Left lung (tissue), 10 donors: ENCODE results near the gene CLVS2. TPM values are rescaled to one million over a fixed set of nuclear protein-coding genes. Genes with fewer than 3 reads are reported as not detected.

Source experiments
- ATAC-seq: fragments of 200-7000 bp; cut with Tn5 transposase; one replicate; pipeline ENCODE4 v1.9.1; 2020; ENCODE audit warnings: moderate library complexity
- DNase-seq, 4 donors: peaks; one replicate each; pipeline ENCODE4 v3.0.0-alpha.2; 2013 to 2020
- H3K27ac ChIP-seq, 2 donors: fragments of 200-600 bp; sonication (generic) in 1 of 2; one replicate each; pipeline versions ENCODE4 v1.5.0 to v1.8.0; 2020 to 2021
- H3K27me3 ChIP-seq, 2 donors: fragments of 200-600 bp; sonication (generic) in 1 of 2; one replicate each; pipeline versions ENCODE4 v1.5.0 to v1.8.0; 2020 to 2021
- H3K36me3 ChIP-seq, 2 donors: fragments of 200-600 bp; sonication (generic) in 1 of 2; one replicate each; pipeline versions ENCODE4 v1.5.0 to v1.8.0; 2020 to 2021
- H3K4me1 ChIP-seq, 2 donors: fragments of 200-600 bp; one replicate each; pipeline ENCODE4 v1.8.0; 2021
- H3K4me3 ChIP-seq, 2 donors: fragments of 200-600 bp; sonication (generic) in 1 of 2; one replicate each; pipeline versions ENCODE4 v1.5.0 to v1.8.0; 2020 to 2021; ENCODE audit warnings: mild to moderate bottlenecking in 1 of 2
- H3K9me3 ChIP-seq, 2 donors: fragments of 200-600 bp; sonication (generic) in 1 of 2; one replicate each; pipeline versions ENCODE4 v1.5.0 to v1.8.0; 2020 to 2021
- intact Hi-C, 2 donors: fragments of 100-400 bp; cut with DNase I; formaldehyde crosslinking; loops; one replicate each; pipeline versions ENCODE4 v1.11.2 to v1.14.2; 2022
- polyA plus RNA-seq, 6 donors: library from polyadenylated mRNA; unstranded; fragments of 120-200 nt; gene quantifications; one replicate each; pipeline ENCODE4 v1.2.1, GENCODE V29; 2013; ENCODE audit not compliant: insufficient read length in 6 of 6
- total RNA-seq, 2 donors: library from RNA; stranded (reverse); fragmentation: NEBNext Ultra II Directional; extraction: Animal tissue kit (Norgen Biotek cat#: 25700); gene quantifications; one replicate each; pipeline ENCODE4 v1.2.1, GENCODE V29; 2021
- TF ChIP-seq, protein P1 (sequence below), 2 donors: fragments of 200-600 bp; sonication (generic) in 1 of 2; IDR thresholded peaks; one replicate each; pipeline versions ENCODE4 v1.5.0 to v1.8.0; 2021; ENCODE audit warnings: antibody characterized with exemption in 2 of 2
- donor health status: DM: no; HTN: yes; CAD: no.
- donor health status: DM: no; HTN: no; CAD: no.

Gene CLVS2
- total and polyA plus RNA-seq, 8 donors: 0.16 to 0.78 (median 0.24) TPM; not detected in 2

GRCh38 chr6:123036648-123037047, 40.6 kb downstream of the CLVS2 start:
- ATAC-seq (no peak), DNase-seq (no peak)
- no peaks in the 10 kb centered on the region for H3K36me3 ChIP-seq
- intact Hi-C loops: no loop called here
- H3K4me1 ChIP-seq: no peaks in the 10 kb centered on the region
- H3K27ac ChIP-seq: no peak overlapping the region
- TF ChIP-seq, protein P1, sequence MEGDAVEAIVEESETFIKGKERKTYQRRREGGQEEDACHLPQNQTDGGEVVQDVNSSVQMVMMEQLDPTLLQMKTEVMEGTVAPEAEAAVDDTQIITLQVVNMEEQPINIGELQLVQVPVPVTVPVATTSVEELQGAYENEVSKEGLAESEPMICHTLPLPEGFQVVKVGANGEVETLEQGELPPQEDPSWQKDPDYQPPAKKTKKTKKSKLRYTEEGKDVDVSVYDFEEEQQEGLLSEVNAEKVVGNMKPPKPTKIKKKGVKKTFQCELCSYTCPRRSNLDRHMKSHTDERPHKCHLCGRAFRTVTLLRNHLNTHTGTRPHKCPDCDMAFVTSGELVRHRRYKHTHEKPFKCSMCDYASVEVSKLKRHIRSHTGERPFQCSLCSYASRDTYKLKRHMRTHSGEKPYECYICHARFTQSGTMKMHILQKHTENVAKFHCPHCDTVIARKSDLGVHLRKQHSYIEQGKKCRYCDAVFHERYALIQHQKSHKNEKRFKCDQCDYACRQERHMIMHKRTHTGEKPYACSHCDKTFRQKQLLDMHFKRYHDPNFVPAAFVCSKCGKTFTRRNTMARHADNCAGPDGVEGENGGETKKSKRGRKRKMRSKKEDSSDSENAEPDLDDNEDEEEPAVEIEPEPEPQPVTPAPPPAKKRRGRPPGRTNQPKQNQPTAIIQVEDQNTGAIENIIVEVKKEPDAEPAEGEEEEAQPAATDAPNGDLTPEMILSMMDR (IDR thresholded peaks at IDR 0.05): no peak
- no peaks in the 10 kb centered on the region for H3K27me3 ChIP-seq
- H3K9me3 ChIP-seq: no peaks in the 10 kb centered on the region
- H3K4me3 ChIP-seq: no peak overlapping the region

- no peaks in the 10 kb centered on the region for H3K36me3 ChIP-seq
- intact Hi-C loops: no loop called here
- no peak for DNase-seq
These were observed 43.4 kb downstream of the CLVS2 start for GRCh38 chr6:123039431-123039830.

GRCh38 chr6:123042401-123042800, 46.4 kb downstream of the CLVS2 start:
- Histone ChIP-seq H3K9me3 (no peaks in the 10 kb centered on the region), H3K36me3 (no peaks in the 10 kb centered on the region), H3K4me1 (no peaks in the 10 kb centered on the region), H3K4me3 (no peak overlapping the region), H3K27ac (no peak overlapping the region), H3K27me3 (no peaks in the 10 kb centered on the region)
- intact Hi-C loops: no loop called here
- ATAC-seq (no peak), DNase-seq (no peak)
- TF ChIP-seq, protein P1 (IDR thresholded peaks at IDR 0.05): no peak

More at GRCh38 chr6:123039431-123039830, 43.4 kb downstream of the CLVS2 start:
- H3K27ac ChIP-seq: no peak overlapping the region
- ATAC-seq: no peak
- H3K4me3 ChIP-seq: no peak overlapping the region
- TF ChIP-seq, protein P1 (IDR thresholded peaks at IDR 0.05): no peak
- no peaks in the 10 kb centered on the region for H3K27me3 ChIP-seq
- H3K9me3 ChIP-seq: no peaks in the 10 kb centered on the region
- no peaks in the 10 kb centered on the region for H3K4me1 ChIP-seq

- no peak overlapping the region for H3K4me3 ChIP-seq
- H3K27ac ChIP-seq: no peak overlapping the region
- no peaks in the 10 kb centered on the region for H3K4me1 ChIP-seq
- intact Hi-C loops: no loop called here
- H3K27me3 ChIP-seq: no peaks in the 10 kb centered on the region
- TF ChIP-seq, protein P1 (IDR thresholded peaks at IDR 0.05): no peak
- DNase-seq: no peak
- ATAC-seq: no peak
- H3K9me3 ChIP-seq: no peaks in the 10 kb centered on the region
- H3K36me3 ChIP-seq: no peaks in the 10 kb centered on the region
These were observed 48.4 kb downstream of the CLVS2 start for GRCh38 chr6:123044341-123044860.

- intact Hi-C loops: no loop called here
- TF ChIP-seq, protein P1 (IDR thresholded peaks at IDR 0.05): no peak
- no peak overlapping the region for H3K27ac ChIP-seq
- no peak for ATAC-seq
- H3K4me1 ChIP-seq: no peaks in the 10 kb centered on the region
- no peak overlapping the region for H3K4me3 ChIP-seq
- H3K27me3 ChIP-seq: no peaks in the 10 kb centered on the region
- no peaks in the 10 kb centered on the region for H3K36me3 ChIP-seq
- H3K9me3 ChIP-seq: no peaks in the 10 kb centered on the region
- DNase-seq: no peak
These were observed 57.7 kb downstream of the CLVS2 start for GRCh38 chr6:123053602-123054225.
